NCI-H187 treated with DMSO at 0.1 percent for 48 hours (cell line): ENCODE measurements around the gene KHNYN.
"Not testable (repeated sequence)": the region's sequence is repeated elsewhere in the genome, so short reads cannot be mapped to it uniquely, and the experiment has no call there.

Source experiments
- DNase-seq: peaks from one replicate; lab custom pipeline; 2025; lab: John Stamatoyannopoulos, UW

Gene KHNYN

GRCh38 chr14:24429395-24430142 is at the start of gene KHNYN, which contains the start of gene CBLN3:
KHNYN (plus strand) TSS chr14:24429954; CDS start chr14:24430731, 777 bp downstream.
CBLN3 (minus strand) TSS chr14:24429668; CDS start chr14:24429054, 614 bp downstream.
- DNase-seq: no peak

GRCh38 chr14:24381363-24382063 is 48.2 kb upstream of the KHNYN start:
- DNase-seq: no peak

- DNase-seq: no peak
Observed at GRCh38 chr14:24382064-24382371, 47.7 kb upstream of the KHNYN start.

GRCh38 chr14:24384169-24384568 is 45.6 kb upstream of the KHNYN start:
- DNase-seq: no peak

GRCh38 chr14:24385524-24385923 is 44.2 kb upstream of the KHNYN start:
- DNase-seq: no peak

GRCh38 chr14:24387009-24387345 is 42.8 kb upstream of the KHNYN start:
- no peak for DNase-seq

- not testable (repeated sequence) for DNase-seq
Observed at GRCh38 chr14:24387579-24387978, 42.2 kb upstream of the KHNYN start.

- no peak for DNase-seq
Observed at GRCh38 chr14:24388474-24389179, 41.1 kb upstream of the KHNYN start.

GRCh38 chr14:24389226-24389848 is 40.4 kb upstream of the KHNYN start:
- no peak for DNase-seq

GRCh38 chr14:24390701-24391468 is 38.9 kb upstream of the KHNYN start:
- DNase-seq: no peak

GRCh38 chr14:24392325-24393091 is 37.2 kb upstream of the KHNYN start:
- no peak for DNase-seq

- no peak for DNase-seq
Observed at GRCh38 chr14:24394275-24394674, 35.5 kb upstream of the KHNYN start.

- no peak for DNase-seq
Observed at GRCh38 chr14:24395609-24396582, 33.9 kb upstream of the KHNYN start.

GRCh38 chr14:24397639-24398292 is 32.0 kb upstream of the KHNYN start:
- DNase-seq: no peak

- no peak for DNase-seq
Observed at GRCh38 chr14:24398293-24398652, 31.5 kb upstream of the KHNYN start.

- DNase-seq: no peak
Observed at GRCh38 chr14:24398653-24399446, 30.9 kb upstream of the KHNYN start, which contains the start of gene NYNRIN. NYNRIN (plus strand) TSS chr14:24399003; CDS start chr14:24399247, 244 bp downstream.

- DNase-seq: no peak
Observed at GRCh38 chr14:24399447-24399822, 30.3 kb upstream of the KHNYN start.

- no peak for DNase-seq
Observed at GRCh38 chr14:24399999-24400718, 29.6 kb upstream of the KHNYN start.
